GM18907 (cell line): ENCODE data around the gene TEX54.
A peak's percentile ranks its signal among the peaks of the same experiment; 100 is the strongest.

Source experiments
- ATAC-seq: cut with Tn5 transposase; IDR thresholded peaks from one replicate; pipeline ENCODE4 v1.9.1; 2021; ENCODE audit warnings: mild to moderate bottlenecking, moderate library complexity; ENCODE audit not compliant: unreplicated experiment

Gene TEX54

DNA sequence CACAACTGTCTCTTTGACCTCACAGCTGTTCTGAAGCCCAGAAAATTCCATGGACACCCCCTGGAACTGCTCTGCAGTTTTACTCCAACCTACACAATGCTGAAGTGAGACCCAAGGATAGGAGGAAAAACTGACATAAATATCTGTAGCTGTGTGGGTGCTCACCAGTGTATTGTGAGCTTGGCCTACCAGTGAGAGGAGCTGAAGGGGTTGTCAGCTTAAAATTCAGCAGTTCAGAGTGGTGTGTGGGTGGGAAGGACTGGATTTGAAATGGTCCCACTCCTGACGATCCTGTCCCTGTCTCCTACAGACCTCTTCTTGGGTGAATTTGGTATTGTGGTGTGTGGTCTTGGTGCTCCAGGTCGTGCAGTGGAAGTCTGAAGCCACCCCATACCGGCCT is 43.1 kb downstream of the TEX54 start:
- no peak for ATAC-seq

DNA sequence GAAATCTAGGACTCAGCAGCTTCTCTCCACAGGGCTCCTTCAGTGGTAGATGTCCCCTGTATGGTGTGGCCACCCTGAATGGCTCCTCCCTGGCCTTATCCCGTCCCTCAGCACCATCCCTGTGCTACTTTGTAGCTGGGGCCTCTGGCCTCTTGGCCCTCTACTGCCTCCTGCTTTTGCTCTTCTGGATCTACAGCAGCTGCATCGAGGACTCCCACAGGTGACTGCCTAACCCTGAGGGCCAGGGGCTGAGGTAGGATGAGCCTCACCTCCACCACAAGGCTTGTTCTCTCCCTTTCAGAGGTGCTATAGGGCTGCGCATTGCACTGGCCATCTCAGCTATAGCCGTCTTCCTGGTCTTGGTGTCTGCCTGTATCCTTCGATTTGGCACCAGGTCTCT is 43.6 kb downstream of the TEX54 start:
- no peak for ATAC-seq

DNA sequence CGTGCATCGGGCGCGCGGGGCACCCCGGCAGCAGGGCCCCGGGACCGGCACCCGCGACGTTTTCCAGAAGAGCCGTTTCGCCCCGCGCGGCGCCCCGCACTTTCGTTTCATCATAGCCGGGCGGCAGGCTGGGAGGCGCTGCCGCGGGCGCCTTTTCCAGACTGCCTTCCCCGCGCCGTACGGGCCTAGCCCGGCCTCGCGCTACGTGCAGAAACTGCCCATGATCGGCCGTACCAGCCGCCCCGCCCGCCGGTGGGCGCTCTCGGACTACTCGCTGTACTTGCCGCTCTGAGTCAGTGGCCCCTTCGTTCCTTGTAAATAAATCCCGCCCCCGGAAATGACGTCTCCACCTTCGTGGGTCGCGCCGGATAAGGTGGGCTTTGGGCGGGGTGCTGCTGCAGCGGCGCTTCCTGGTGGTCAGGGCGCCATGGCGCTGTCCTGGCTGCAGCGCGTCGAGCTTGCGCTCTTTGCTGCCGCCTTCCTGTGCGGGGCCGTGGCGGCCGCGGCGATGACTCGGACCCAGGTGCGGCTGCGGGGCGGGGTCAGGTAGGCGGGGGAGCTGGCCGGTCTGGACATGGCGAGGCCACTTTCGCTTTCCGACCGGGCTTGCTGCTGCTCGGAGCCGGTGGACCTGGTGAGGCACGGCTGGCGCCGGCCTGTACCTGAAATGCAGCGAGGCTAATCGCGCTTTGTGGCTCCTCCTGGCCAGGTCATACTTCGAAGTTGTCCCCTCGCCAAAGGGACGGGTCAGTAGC is 45.5 kb downstream of the TEX54 start, which contains the start of gene TMEM179B:
TSS of gene TMEM179B (plus strand) at position 398 of the 755 bp plus-strand sequence. CDS start at position 428, 30 bp downstream.
- peak; percentile 62 for ATAC-seq

DNA sequence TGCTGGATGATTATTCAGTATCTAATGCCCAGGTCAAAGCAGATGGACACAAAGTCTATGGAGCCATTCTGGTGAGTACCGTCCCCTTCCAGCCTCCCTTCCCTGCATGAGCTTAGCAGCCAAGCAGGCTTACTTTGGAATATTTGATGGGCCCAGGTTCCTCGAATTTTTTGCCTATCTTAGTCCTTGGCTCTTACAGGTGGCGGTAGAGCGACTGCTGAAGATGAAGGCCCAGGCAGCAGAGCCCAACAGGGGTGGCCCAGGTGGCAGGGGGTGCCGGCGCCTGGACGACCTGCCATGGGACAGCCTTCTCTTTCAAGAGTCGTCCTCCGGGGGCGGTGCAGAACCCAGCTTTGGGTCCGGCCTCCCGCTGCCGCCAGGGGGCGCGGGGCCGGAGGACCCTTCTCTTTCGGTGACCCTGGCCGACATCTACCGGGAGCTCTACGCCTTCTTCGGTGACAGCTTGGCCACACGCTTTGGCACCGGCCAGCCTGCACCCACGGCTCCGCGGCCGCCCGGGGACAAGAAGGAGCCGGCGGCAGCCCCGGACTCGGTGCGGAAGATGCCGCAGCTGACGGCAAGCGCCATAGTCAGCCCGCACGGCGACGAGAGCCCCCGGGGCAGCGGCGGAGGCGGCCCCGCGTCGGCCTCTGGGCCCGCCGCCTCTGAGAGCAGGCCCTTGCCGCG is 46.2 kb downstream of the TEX54 start:
- ATAC-seq = peak; percentile 69

DNA sequence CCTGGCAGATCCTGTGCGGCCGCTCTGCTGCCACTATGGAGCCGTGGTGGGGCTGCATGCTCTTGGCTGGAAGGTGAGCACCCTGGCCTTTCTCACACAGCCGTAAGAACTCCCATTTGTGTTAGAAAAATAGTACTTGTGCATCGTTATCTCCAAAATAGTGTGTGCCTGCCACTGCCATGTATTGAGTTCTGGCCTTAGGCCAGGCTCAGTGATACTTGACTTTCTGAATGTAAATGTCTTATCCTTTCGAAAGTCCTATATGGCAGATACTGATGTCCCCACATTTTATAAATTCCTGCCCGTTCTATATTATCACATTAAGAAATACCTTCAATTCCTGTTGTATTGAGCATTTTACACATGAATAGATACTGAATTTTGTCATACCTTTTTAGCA is 49.9 kb downstream of the TEX54 start:
- ATAC-seq = no peak
